ENCODE results near the gene GSTM5. TPM values are rescaled to one million over a fixed set of nuclear protein-coding genes. Genes with fewer than 3 reads are reported as not detected.
"Not testable (repeated sequence)": the region's sequence is repeated elsewhere in the genome, so short reads cannot be mapped to it uniquely, and the experiment has no call there.

The GSTM5 gene
- total and polyA plus RNA-seq, 2 of the 4 experiments (the other 2 are of a cell fraction), result 0.36 to 1.2 TPM

GRCh38 chr1:109702940-109703339, 9.1 kb upstream of the GSTM5 start:
- H3K4me3 ChIP-seq (ENCODE audit: insufficient read depth, low read depth, low read length); H3K27ac ChIP-seq (ENCODE audit: insufficient read depth, low read length); H4K91ac ChIP-seq (ENCODE audit: insufficient read depth, low read depth, low read length); H2BK120ac ChIP-seq (ENCODE audit: low read depth, low read length); H2AK9ac ChIP-seq (replicated peaks; ENCODE audit: low read depth, low read length, poor library complexity); intact Hi-C loops (cut with micrococcal nuclease); H2BK20ac ChIP-seq (ENCODE audit: low read depth, low read length); dilution Hi-C loops (cut with HindIII; ENCODE audit: low sequenced_read_pairs, unreplicated experiment); H3K4ac ChIP-seq (ENCODE audit: low read depth, low read length); H2BK5ac ChIP-seq (ENCODE audit: low read depth, low read length, poor library complexity, severe bottlenecking); H2BK15ac ChIP-seq (ENCODE audit: low read depth, low read length); H3K14ac ChIP-seq (replicated peaks; ENCODE audit: low read depth, low read length); H3K4me2 ChIP-seq (ENCODE audit: low read depth, low read length); H4K20me1 ChIP-seq (ENCODE audit: insufficient read depth, low read length); ATAC-seq (ENCODE audit: low read depth); H2AK5ac ChIP-seq (ENCODE audit: low read depth, low read length); H3K18ac ChIP-seq (ENCODE audit: low read depth, low read length); H3K79me1 ChIP-seq (ENCODE audit: low read depth in 1 of 2, low read length in 2 of 2); H3K27me3 ChIP-seq (ENCODE audit: control insufficient read depth, insufficient read depth, low read length); H2AFZ ChIP-seq (replicated peaks; ENCODE audit: low read length, poor library complexity); H3K36me3 ChIP-seq (ENCODE audit: control insufficient read depth, insufficient read depth, low read length); H3K9me1 ChIP-seq (ENCODE audit: insufficient read depth, low read length); H3K9ac ChIP-seq (ENCODE audit: low read depth, low read length); H4K8ac ChIP-seq (ENCODE audit: low read depth in 2 of 2, low read length in 2 of 2); H4K5ac ChIP-seq (ENCODE audit: low read depth, low read length); in situ Hi-C loops (cut with MboI; ENCODE audit: low sequenced_read_pairs); BruUV-seq (replicated peaks); POLR2A ChIA-PET (ENCODE audit: unreplicated experiment); H3K4me1 ChIP-seq (ENCODE audit: control insufficient read depth, insufficient read depth, low read length); H3K23ac ChIP-seq (ENCODE audit: low read depth, low read length); H3K9me3 ChIP-seq (ENCODE audit: control insufficient read depth, insufficient read depth, low read length); DNase-seq; H3K56ac ChIP-seq (ENCODE audit: extremely low read depth, insufficient read depth, low read length); CTCF ChIA-PET: not testable (repeated sequence)
- WGBS, 2 experiments (ENCODE audit: extremely low coverage in 2 of 2, insufficient read length in 1 of 2), result 80% methylated on average over 1 of the region's 3 CpGs; no CpG with 5 or more reads in 1 of the 2 experiments
